ENCODE results near the gene MROH2A.

MROH2A gene

DNA sequence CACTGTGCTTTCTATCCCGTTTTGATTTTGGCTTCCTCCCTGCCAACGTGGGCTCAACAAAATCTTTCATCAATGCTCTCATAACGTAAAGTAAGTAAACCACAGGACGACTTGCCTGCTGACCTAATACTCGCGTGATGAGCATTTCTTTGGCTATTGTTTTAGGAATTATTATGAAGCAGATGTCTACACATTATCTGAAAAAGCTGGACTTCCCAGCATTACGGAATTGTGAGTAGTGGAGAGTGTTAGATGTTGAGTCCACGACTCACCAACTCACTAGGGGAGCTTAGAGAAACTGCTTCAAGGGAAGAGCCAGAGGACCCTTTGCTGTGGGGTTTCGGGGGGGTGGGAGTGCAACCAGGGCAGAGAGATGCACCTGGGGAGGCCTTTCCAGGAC lies 54.3 kb downstream of the MROH2A start:
- ATAC-seq: peak; percentile 19

DNA sequence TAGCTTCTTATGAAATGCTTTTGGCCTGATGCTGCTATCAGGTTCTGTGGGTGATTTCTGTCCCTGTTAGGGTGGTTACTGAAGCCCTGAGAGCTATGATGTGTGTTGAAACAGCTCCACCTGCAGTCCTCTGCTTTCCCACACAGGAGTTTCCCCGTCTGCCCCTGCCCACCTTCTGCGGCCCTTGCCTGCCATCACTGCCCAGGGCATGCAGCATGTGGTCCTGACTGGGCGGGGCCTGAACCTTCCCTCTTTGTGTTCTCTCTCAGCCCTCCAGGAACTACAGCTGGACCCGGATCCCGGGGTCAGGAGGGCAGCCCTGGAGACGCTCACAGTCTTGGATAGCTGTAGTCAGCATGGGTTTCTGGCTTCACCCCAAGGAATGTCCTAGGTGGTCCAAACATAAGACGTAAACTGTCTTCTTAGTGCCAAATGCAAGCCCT lies 54.8 kb downstream of the MROH2A start:
- ATAC-seq: peak; percentile 82
- TF ChIP-seq CREB5 (CRISPR knock-in tag; IDR thresholded peaks at IDR 0.05; ENCODE audit: low read depth): no peak
- no peak for TF ChIP-seq ZNF8 (CRISPR knock-in tag; IDR thresholded peaks at IDR 0.05)
- TF ChIP-seq GLIS3 (CRISPR knock-in tag; IDR thresholded peaks at IDR 0.05): no peak
- no peak for TF ChIP-seq PPARA (CRISPR knock-in tag; IDR thresholded peaks at IDR 0.05; ENCODE audit: borderline replicate concordance)

More for the DNA sequence above, 54.3 kb downstream of the MROH2A start:
- TF ChIP-seq ZNF8 (CRISPR knock-in tag; IDR thresholded peaks at IDR 0.05) (no peak), ESRRG (CRISPR knock-in tag; IDR thresholded peaks at IDR 0.05) (no peak), ZC3H10 (CRISPR knock-in tag; IDR thresholded peaks at IDR 0.05) (no peak), TOX (CRISPR knock-in tag; IDR thresholded peaks at IDR 0.05; ENCODE audit: borderline replicate concordance) (no peak), GLIS3 (CRISPR knock-in tag; IDR thresholded peaks at IDR 0.05) (no peak), ZNF565 (CRISPR knock-in tag; conservative IDR thresholded peaks at IDR 0.05; ENCODE audit: low read depth) (no peak), RARB (CRISPR knock-in tag; IDR thresholded peaks at IDR 0.05) (no peak), ARNTL (CRISPR knock-in tag; IDR thresholded peaks at IDR 0.05; ENCODE audit: borderline replicate concordance, low read depth) (no peak), ZFP30 (CRISPR knock-in tag; IDR thresholded peaks at IDR 0.05) (no peak), BACH2 (CRISPR knock-in tag; IDR thresholded peaks at IDR 0.05; ENCODE audit: borderline replicate concordance) (no peak), ZNF70 (CRISPR knock-in tag; IDR thresholded peaks at IDR 0.05) (no peak), CREB5 (CRISPR knock-in tag; IDR thresholded peaks at IDR 0.05; ENCODE audit: low read depth) (no peak), SNAI2 (CRISPR knock-in tag; IDR thresholded peaks at IDR 0.05) (no peak), ZFP3 (CRISPR knock-in tag; IDR thresholded peaks at IDR 0.05) (no peak), OSR1 (CRISPR knock-in tag; IDR thresholded peaks at IDR 0.05) (no peak), CSDC2 (CRISPR knock-in tag; IDR thresholded peaks at IDR 0.05) (no peak)
- TF ChIP-seq, protein P1, sequence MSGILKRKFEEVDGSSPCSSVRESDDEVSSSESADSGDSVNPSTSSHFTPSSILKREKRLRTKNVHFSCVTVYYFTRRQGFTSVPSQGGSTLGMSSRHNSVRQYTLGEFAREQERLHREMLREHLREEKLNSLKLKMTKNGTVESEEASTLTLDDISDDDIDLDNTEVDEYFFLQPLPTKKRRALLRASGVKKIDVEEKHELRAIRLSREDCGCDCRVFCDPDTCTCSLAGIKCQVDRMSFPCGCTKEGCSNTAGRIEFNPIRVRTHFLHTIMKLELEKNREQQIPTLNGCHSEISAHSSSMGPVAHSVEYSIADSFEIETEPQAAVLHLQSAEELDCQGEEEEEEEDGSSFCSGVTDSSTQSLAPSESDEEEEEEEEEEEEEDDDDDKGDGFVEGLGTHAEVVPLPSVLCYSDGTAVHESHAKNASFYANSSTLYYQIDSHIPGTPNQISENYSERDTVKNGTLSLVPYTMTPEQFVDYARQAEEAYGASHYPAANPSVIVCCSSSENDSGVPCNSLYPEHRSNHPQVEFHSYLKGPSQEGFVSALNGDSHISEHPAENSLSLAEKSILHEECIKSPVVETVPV (CRISPR knock-in tag; IDR thresholded peaks at IDR 0.05): no peak
- TF ChIP-seq, protein P2, sequence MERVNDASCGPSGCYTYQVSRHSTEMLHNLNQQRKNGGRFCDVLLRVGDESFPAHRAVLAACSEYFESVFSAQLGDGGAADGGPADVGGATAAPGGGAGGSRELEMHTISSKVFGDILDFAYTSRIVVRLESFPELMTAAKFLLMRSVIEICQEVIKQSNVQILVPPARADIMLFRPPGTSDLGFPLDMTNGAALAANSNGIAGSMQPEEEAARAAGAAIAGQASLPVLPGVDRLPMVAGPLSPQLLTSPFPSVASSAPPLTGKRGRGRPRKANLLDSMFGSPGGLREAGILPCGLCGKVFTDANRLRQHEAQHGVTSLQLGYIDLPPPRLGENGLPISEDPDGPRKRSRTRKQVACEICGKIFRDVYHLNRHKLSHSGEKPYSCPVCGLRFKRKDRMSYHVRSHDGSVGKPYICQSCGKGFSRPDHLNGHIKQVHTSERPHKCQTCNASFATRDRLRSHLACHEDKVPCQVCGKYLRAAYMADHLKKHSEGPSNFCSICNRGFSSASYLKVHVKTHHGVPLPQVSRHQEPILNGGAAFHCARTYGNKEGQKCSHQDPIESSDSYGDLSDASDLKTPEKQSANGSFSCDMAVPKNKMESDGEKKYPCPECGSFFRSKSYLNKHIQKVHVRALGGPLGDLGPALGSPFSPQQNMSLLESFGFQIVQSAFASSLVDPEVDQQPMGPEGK (CRISPR knock-in tag; IDR thresholded peaks at IDR 0.05; ENCODE audit: borderline replicate concordance): no peak
- TF ChIP-seq, protein P3, sequence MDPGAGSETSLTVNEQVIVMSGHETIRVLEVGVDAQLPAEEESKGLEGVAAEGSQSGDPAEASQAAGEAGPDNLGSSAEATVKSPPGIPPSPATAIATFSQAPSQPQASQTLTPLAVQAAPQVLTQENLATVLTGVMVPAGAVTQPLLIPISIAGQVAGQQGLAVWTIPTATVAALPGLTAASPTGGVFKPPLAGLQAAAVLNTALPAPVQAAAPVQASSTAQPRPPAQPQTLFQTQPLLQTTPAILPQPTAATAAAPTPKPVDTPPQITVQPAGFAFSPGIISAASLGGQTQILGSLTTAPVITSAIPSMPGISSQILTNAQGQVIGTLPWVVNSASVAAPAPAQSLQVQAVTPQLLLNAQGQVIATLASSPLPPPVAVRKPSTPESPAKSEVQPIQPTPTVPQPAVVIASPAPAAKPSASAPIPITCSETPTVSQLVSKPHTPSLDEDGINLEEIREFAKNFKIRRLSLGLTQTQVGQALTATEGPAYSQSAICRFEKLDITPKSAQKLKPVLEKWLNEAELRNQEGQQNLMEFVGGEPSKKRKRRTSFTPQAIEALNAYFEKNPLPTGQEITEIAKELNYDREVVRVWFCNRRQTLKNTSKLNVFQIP (CRISPR knock-in tag; IDR thresholded peaks at IDR 0.05; ENCODE audit: borderline replicate concordance, low read depth): no peak
- TF ChIP-seq, protein P4, sequence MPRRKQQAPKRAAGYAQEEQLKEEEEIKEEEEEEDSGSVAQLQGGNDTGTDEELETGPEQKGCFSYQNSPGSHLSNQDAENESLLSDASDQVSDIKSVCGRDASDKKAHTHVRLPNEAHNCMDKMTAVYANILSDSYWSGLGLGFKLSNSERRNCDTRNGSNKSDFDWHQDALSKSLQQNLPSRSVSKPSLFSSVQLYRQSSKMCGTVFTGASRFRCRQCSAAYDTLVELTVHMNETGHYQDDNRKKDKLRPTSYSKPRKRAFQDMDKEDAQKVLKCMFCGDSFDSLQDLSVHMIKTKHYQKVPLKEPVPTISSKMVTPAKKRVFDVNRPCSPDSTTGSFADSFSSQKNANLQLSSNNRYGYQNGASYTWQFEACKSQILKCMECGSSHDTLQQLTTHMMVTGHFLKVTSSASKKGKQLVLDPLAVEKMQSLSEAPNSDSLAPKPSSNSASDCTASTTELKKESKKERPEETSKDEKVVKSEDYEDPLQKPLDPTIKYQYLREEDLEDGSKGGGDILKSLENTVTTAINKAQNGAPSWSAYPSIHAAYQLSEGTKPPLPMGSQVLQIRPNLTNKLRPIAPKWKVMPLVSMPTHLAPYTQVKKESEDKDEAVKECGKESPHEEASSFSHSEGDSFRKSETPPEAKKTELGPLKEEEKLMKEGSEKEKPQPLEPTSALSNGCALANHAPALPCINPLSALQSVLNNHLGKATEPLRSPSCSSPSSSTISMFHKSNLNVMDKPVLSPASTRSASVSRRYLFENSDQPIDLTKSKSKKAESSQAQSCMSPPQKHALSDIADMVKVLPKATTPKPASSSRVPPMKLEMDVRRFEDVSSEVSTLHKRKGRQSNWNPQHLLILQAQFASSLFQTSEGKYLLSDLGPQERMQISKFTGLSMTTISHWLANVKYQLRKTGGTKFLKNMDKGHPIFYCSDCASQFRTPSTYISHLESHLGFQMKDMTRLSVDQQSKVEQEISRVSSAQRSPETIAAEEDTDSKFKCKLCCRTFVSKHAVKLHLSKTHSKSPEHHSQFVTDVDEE (CRISPR knock-in tag; IDR thresholded peaks at IDR 0.05): no peak

All from SK-N-SH treated with all-trans-retinoic acid at 6 μM for 48 hours (cell line).